OCI-LY3 (cell line): ENCODE results near the gene MUC2.

ENCODE experiments used
- H2AFZ ChIP-seq: fragments of 200-600, 300-600 bp; shearing (Covaris generic); 2 replicates; pipeline ENCODE4 v1.6.0; 2014; ENCODE audit warnings: antibody characterized with exemption, low read depth, low read length
- H3K27ac ChIP-seq: fragments of 200-600, 300-600 bp; sonication (generic); 2 replicates; pipeline ENCODE4 v1.5.1; 2014; ENCODE audit warnings: mild to moderate bottlenecking, low read length, moderate library complexity, mixed read lengths
- H3K27me3 ChIP-seq: fragments of 200-600, 300-600 bp; sonication (generic); 2 replicates; pipeline ENCODE4 v1.6.1; 2014; ENCODE audit warnings: low read depth, low read length, mixed read lengths
- H3K36me3 ChIP-seq: fragments of 200-600, 300-600 bp; sonication (generic); replicated peaks from 2 replicates; pipeline ENCODE3; 2014; ENCODE audit warnings: low read depth, low read length, mixed read lengths
- H3K4me1 ChIP-seq: fragments of 300-600, 200-600 bp; sonication (generic); 2 replicates; pipeline ENCODE4 v1.6.1; 2014; ENCODE audit warnings: low read length, mixed read lengths
- H3K4me2 ChIP-seq: fragments of 200-600, 300-600 bp; sonication (generic); 2 replicates; pipeline ENCODE4 v1.6.1; 2014; ENCODE audit warnings: low read length, mixed read lengths
- H3K4me3 ChIP-seq: fragments of 300-600, 200-600 bp; sonication (generic); 2 replicates; pipeline ENCODE4 v1.5.1; 2014; ENCODE audit warnings: antibody characterized with exemption, mild to moderate bottlenecking, low read length, moderate library complexity
- H3K79me2 ChIP-seq: fragments of 300-600, 200-600 bp; shearing (Covaris generic); 2 replicates; pipeline ENCODE4 v1.6.1; 2014; ENCODE audit warnings: mild to moderate bottlenecking, low read length, mixed read lengths
- H3K9ac ChIP-seq: fragments of 300-600, 200-600 bp; shearing (Covaris generic); 2 replicates; pipeline ENCODE4 v1.6.0; 2014; ENCODE audit warnings: mild to moderate bottlenecking, low read length, moderate library complexity
- H3K9me3 ChIP-seq: fragments of 200-600, 300-600 bp; shearing (Covaris generic); 2 replicates; pipeline ENCODE4 v1.6.1; 2014; ENCODE audit warnings: low read length, mixed read lengths; ENCODE audit not compliant: insufficient read depth
- H4K20me1 ChIP-seq: fragments of 200-600, 300-600 bp; sonication (generic); 2 replicates; pipeline ENCODE4 v1.6.1; 2016; ENCODE audit warnings: low read length, mixed read lengths; ENCODE audit not compliant: insufficient read depth
- EZH2phosphoT487 ChIP-seq: fragments of 200-600 bp; shearing (Covaris generic); IDR thresholded peaks from 2 replicates; pipeline ENCODE4 v1.6.1; 2018; ENCODE audit warnings: antibody characterized with exemption, mixed run types, low read depth
- TF ChIP-seq, protein P1 (sequence below): fragments of 200-600, 300-600 bp; sonication (generic); IDR thresholded peaks from 2 replicates; pipeline ENCODE4 v1.5.1; 2014; ENCODE audit warnings: antibody characterized with exemption, low read length, low read depth

MUC2 gene

DNA sequence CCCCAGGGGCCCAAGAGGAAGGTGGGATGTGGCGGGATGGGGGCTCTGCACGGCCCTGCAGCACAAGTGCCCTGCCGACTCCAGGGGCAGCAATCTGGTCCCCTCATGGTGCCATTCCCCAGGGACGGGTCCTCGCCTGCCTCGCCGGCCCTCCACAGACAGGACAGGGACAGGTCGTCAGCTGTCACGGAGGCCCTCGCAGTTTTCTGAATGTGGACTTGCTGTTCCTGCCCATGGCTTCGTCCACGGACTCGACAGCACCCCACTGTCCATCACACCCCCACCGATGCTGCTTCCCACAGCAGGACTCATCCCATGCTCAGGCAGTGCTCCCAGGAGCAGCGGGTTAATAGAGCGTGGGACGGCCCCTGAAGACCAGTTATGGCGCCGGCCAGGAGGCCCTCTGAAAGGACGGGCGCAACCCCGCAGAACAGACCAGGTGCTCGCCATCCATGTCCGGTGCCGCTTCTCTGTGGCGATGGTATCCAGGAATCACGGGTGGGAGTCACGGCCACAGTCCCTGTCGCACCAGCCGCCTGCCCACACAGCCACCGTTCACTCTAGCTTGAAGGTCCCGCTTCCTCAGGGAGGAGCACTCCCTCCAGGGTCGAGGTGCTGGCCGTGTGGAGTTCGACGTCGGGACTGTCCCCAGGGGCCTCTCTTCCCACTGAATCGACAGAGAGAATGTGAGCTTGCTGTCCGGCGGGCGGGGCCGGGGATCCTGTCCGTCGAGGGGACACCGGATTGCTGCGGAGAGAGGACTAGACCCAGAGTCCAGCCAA is 18.5 kb upstream of the MUC2 start:
- Histone ChIP-seq H3K9me3 (no peaks in the 10 kb centered on the region), H3K4me2 (no peak overlapping the region)
- TF ChIP-seq EZH2phosphoT487 = no peak
- TF ChIP-seq, protein P1, sequence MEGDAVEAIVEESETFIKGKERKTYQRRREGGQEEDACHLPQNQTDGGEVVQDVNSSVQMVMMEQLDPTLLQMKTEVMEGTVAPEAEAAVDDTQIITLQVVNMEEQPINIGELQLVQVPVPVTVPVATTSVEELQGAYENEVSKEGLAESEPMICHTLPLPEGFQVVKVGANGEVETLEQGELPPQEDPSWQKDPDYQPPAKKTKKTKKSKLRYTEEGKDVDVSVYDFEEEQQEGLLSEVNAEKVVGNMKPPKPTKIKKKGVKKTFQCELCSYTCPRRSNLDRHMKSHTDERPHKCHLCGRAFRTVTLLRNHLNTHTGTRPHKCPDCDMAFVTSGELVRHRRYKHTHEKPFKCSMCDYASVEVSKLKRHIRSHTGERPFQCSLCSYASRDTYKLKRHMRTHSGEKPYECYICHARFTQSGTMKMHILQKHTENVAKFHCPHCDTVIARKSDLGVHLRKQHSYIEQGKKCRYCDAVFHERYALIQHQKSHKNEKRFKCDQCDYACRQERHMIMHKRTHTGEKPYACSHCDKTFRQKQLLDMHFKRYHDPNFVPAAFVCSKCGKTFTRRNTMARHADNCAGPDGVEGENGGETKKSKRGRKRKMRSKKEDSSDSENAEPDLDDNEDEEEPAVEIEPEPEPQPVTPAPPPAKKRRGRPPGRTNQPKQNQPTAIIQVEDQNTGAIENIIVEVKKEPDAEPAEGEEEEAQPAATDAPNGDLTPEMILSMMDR = no peak

DNA sequence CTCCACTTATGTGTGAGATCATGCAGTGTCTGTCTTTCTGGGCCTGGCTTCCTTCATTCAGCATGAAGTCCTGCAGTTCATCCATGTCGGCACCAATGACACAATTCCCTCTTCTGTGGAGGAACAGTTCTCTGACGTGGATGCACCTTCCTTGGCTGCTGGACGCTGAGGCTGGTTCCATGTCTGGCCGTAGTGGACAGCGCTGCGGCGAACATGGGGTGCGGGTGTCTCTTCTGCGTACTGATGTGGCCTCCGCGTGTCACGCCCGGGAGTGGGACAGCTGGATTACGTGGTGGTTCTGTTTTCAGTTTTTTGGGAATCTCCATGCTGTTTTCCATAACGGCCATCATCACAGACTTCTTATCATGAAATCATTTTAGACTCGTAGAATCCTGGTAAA is 16.9 kb upstream of the MUC2 start:
- no peaks in the 10 kb centered on the region for H3K79me2 ChIP-seq
- no peaks in the 10 kb centered on the region for H3K9me3 ChIP-seq
- no peak overlapping the region for H3K4me2 ChIP-seq
- H4K20me1 ChIP-seq = no peaks in the 10 kb centered on the region
- peaks cover 7% of the 10 kb centered on the region; the same call in 1 of the 2 replicates for H3K27me3 ChIP-seq
- TF ChIP-seq, protein P1 = no peak
- no peak for TF ChIP-seq EZH2phosphoT487
- no peak overlapping the region for H3K4me3 ChIP-seq
- H2AFZ ChIP-seq = no peak overlapping the region
- H3K36me3 ChIP-seq = no peaks in the 10 kb centered on the region
- no peaks in the 10 kb centered on the region for H3K4me1 ChIP-seq
- no peak overlapping the region for H3K9ac ChIP-seq
- H3K27ac ChIP-seq = no peak overlapping the region

More for the DNA sequence above, 18.5 kb upstream of the MUC2 start:
- Histone ChIP-seq H3K4me1 (no peaks in the 10 kb centered on the region), H3K9ac (no peak overlapping the region), H2AFZ (no peak overlapping the region), H3K79me2 (no peaks in the 10 kb centered on the region), H3K27ac (no peak overlapping the region), H3K4me3 (no peak overlapping the region), H4K20me1 (no peaks in the 10 kb centered on the region), H3K36me3 (no peaks in the 10 kb centered on the region), H3K27me3 (no peaks in the 10 kb centered on the region)

DNA sequence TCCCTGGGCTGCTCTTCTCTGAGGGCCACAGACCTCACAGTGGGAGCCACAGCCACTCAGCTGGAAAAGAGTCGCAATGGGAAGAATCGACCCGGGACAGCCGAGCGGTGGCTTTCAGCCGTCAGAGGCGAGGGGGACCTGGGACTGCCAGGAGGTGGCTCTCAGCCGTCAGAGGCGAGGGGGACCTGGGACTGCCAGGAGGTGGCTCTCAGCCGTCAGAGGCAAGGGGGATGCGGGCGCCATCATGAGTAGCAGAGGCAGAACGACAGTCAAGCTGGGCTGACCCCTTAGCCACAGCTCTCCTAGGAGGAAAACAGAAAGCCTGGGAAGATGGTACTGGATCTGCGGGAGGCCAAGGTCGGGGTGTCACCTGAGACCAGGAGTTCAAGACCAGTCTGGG is 14.9 kb upstream of the MUC2 start:
- no peaks in the 10 kb centered on the region for H3K9me3 ChIP-seq
- TF ChIP-seq, protein P1 = no peak
- no peak for TF ChIP-seq EZH2phosphoT487
- H3K27me3 ChIP-seq = peaks cover 13% of the 10 kb centered on the region; the same call in 1 of the 2 replicates
- H2AFZ ChIP-seq = no peak overlapping the region
- no peaks in the 10 kb centered on the region for H3K36me3 ChIP-seq
- no peak overlapping the region for H3K4me2 ChIP-seq
- H3K9ac ChIP-seq = no peak overlapping the region
- H3K79me2 ChIP-seq = no peaks in the 10 kb centered on the region
- no peak overlapping the region for H3K27ac ChIP-seq
- no peak overlapping the region for H3K4me3 ChIP-seq
- H4K20me1 ChIP-seq = no peaks in the 10 kb centered on the region
- H3K4me1 ChIP-seq = no peaks in the 10 kb centered on the region

DNA sequence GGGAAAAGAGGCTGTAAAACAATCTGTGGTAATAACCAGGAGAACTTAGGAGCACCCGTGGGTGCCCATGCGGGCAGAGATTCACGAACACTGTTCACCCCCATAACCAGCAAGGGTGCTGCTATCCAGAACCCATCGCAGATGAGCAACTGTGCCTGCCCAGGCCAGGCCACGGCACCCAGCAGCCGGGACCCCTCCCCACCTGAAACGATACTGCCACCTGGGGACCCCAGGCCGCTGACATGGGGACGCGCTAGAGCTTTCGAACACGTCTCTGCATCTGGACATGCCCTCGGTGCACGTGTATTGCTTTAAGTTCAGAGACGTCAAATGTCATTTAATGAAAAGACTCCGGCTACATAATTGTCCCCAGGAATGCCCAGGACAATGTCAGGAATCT is 14.3 kb upstream of the MUC2 start:
- H3K4me2 ChIP-seq = no peak overlapping the region
- no peak overlapping the region for H3K4me3 ChIP-seq
- TF ChIP-seq EZH2phosphoT487 = no peak
- TF ChIP-seq, protein P1 = no peak
- no peaks in the 10 kb centered on the region for H3K36me3 ChIP-seq
- H3K4me1 ChIP-seq = no peaks in the 10 kb centered on the region
- peaks cover 13% of the 10 kb centered on the region; the same call in 1 of the 2 replicates for H3K27me3 ChIP-seq
- no peaks in the 10 kb centered on the region for H3K79me2 ChIP-seq
- H2AFZ ChIP-seq = no peak overlapping the region
- H3K9ac ChIP-seq = no peak overlapping the region
- no peaks in the 10 kb centered on the region for H4K20me1 ChIP-seq
- H3K27ac ChIP-seq = no peak overlapping the region
- no peaks in the 10 kb centered on the region for H3K9me3 ChIP-seq
